GM21825 (cell line): Measurements from ENCODE around the gene ZCCHC7.
A peak's percentile ranks its signal among the peaks of the same experiment; 100 is the strongest.

Experiments
- ATAC-seq: cut with Tn5 transposase; IDR thresholded peaks from one replicate; pipeline ENCODE4 v1.9.1; 2021; ENCODE audit warnings: mild to moderate bottlenecking, moderate library complexity; ENCODE audit not compliant: unreplicated experiment

Gene ZCCHC7

DNA sequence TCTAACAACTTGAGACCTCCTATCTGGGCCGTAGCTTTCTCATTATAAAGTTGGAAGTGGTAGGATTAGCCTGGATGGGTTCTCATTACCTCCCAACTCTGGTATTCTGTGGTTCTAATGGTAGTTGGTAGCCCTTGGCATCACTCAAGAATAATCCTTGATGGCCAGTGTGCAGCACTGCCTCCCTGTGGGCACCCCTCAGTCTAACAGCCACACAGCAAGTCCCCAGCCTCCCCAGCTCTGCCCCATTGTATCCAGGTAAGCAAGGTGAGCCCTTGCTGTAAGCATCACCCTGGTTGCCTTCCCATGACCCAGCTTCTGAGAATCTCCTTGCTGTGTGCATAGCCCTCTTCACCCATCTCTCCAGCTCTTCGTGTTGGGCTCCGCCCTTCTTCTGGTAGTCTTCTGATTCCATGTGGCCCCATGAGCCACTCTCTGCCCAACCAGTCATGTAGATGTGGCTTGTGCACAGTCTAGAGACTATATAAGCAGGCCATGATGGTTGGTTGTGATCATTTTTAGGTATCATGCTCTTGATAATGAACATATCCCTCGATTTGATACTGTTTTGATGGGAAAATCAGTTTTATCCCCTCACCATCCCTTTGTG is 244.5 kb downstream of the ZCCHC7 start:
- no peak for ATAC-seq

- peak; percentile 35 for ATAC-seq
Observed at GRCh38 chr9:37369671-37370070, 249.3 kb downstream of the ZCCHC7 start.

- ATAC-seq = no peak
Observed at GRCh38 chr9:37370282-37370681, 249.9 kb downstream of the ZCCHC7 start.

DNA sequence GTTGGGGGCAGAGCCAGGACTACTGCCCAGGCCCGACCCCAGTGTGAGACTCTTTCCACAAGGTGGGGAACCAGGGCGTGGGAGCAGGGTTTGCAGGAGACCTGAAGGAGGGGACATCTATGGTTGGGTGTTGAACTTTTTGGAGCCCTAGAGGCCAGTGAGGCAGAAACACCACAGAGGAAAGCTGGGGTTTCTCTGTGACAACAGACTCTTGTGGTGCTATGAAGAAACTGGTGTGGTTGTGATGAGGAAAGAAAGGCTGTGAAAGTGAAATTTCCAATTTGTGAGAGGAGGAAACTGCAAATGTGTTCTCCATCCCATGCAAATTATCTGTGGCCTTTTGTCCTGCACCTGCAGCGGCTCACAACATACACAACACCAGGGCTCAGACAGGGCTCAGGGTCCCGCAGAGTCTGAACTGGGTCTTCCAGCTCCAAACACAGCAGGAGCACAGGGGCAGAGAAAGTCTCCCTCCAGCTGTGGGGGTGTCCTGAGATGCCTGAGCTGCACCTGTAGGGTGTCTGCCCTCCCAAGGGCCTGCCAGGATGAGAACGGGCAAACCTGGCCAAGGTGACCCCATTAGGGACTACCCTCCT is 250.7 kb downstream of the ZCCHC7 start:
- ATAC-seq = peak; percentile 50

GRCh38 chr9:37371565-37372464 is 251.4 kb downstream of the ZCCHC7 start:
- peak; percentile 22 for ATAC-seq

DNA sequence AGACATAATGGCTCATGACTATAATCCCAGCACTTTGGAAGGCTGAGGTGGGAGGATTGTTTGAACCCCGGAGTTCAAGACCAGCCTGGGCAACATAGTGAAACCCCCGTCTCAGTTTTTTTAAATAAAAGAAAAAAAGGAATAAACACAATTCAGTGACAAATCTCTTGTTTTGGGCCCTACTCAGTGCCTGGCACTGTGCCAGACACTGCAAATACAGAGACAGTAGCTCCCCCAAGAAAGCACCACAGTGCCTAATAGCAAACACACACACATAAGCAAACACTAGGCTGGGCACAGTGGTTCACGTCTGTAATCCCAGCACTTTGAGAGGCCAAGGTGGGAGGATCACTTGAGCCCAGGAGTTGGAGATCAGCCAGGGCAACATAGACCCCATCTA is 252.5 kb downstream of the ZCCHC7 start:
- ATAC-seq = no peak

DNA sequence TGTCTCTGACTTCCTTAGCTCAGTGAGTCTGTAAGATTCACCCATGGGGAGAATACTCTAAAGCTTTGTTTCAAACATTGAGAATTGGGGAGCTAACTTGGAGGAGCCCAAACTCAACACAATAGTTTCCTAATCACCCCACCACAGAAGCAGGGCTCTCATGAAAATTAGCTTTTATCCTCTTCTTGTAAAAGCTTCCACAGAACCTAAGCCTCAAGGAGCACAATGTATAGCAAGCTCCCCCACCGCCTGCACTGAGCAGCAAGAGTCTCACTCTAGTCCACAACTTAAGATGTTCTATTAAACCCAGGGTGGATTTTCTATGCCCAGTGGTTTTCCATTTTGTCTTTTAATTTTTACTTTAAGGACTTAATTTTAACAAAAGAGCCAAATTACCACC is 253.2 kb downstream of the ZCCHC7 start:
- ATAC-seq = no peak

DNA sequence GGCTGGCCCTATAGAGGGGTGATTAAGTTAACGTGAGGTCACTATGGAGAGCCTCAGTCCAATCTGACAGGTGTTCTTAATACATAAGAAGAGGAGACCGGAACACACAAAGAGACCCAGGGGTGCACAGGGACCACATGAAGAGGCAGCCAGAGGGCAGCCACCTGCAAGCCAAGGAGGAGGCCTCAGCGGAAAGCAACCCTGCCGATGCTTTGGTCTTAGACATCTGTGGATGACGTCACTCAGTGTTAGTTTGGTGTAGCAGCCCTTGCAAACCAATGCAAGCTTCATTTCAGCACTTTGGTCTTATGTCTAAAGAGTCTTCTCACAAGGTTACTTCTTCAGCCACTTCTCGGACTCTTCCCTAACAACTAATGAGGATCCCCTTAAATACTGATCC is 254.5 kb downstream of the ZCCHC7 start:
- peak; percentile 37 for ATAC-seq

GRCh38 chr9:37377688-37378612 is 257.6 kb downstream of the ZCCHC7 start:
- no peak for ATAC-seq

- no peak for ATAC-seq
Observed at GRCh38 chr9:37378613-37379004, 258.2 kb downstream of the ZCCHC7 start.

DNA sequence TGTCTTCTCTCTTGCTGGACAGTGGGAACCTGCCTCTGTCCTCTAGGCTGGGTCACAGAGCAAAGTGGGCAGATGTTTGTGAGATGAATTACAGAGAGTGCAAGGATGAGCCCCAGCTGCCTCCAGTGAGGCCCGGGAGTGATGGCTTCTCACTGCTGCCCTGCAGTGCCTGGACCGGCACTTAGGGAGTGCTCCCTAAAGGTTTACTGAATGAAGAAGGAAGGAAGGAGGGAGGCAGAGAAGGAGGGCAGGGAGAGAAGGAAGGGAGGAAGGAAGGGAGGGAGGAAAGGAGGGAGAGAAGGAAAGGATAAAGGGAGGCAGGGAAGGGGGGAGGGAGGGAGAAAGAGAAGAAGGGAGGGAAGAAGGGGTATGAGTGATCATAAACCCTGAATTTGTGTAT is 259.5 kb downstream of the ZCCHC7 start:
- ATAC-seq = no peak

GRCh38 chr9:37380570-37380969 is 260.2 kb downstream of the ZCCHC7 start:
- no peak for ATAC-seq

DNA sequence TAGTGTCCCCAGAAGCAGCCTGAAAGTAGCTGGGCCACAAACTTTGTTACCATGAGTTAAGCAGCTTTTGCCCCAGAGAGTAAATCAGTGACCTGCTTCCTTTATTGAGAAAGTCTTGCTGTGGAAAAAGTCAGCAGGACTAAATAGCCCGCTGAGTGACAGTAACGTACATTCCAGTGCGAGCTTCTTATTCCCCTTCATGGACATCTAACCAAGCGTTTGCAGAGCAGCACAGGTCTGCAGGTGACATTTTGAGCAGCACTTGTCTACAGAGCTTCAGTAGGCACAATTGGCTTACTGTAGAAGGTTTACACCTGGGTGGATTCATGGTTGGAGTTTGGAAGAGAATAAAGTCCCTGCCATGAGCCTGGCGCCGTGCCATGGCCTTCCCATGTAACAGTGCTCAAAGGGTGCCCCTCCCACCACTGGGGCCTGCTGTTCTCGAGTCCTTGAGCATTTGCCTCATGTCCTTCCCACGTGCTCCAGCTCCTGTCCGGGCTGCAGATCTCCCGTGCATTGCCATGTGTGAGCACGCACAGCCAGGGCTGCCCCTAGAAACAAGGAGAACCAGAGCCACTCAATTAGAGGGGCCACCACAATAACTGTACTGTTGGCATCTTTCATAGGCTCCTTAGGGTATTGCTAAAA is 260.8 kb downstream of the ZCCHC7 start:
- ATAC-seq = no peak

DNA sequence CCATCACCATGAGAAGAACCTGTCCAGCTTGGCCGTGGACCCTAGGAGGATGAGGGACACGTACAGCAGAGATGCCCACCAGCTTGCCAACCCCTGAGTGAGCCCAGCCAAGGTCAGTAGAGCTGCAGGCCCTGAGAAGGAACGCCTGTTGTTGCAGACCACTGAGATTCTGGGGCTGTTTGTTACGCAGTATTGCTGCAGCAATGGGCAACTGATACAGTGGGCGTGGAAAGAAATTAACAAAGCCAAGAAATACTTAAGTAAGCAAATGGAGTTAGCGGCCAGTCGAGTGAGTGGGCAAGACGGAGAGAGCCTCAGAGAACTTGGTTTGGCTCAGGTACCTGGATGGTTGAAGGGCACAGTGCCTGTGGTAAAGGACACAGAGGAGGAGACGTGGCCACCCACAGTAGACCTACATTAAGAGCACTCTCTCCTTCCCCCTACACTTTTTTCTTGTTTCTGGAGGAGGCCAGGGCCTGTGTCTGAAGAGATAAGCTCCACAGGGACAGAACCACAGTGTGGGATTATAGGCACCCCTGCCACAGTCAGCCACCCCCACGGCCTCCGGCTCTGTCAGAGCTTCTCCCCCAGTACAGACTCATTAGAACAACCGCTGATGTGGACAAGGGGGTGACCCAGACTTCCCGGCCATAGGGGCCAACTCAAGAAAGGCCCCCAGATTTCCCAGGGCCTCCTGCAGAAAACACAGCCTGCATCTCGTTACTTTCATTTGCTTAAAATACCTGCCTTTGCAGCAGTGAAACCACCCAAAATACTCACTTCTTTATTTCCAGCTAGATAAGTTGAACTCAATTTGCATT is 262.0 kb downstream of the ZCCHC7 start:
- no peak for ATAC-seq

- ATAC-seq = no peak
Observed at GRCh38 chr9:37382982-37383357, 262.6 kb downstream of the ZCCHC7 start.

DNA sequence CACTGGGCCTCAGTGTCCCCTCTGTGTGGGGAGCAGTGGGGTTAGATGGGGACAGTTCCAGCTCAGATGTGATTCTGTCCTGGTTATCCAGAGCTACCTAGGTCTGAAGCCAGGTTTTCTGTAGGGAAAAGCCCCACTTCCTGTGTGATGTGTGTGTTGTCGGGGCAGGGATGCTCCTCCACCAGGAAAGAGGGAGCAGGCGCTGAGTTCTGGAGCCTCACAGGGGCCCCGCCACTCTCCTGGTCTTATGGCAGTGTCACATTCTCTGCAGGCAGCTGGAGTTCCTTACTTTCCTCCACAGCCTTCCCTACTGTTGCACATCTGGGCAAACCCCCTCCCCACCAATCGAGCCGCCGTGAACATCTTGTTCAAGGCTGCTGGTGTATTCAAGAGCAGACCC is 263.0 kb downstream of the ZCCHC7 start:
- ATAC-seq = no peak

GRCh38 chr9:37383876-37384746 is 263.7 kb downstream of the ZCCHC7 start:
- no peak for ATAC-seq

- ATAC-seq = no peak
Observed at GRCh38 chr9:37385286-37385685, 264.9 kb downstream of the ZCCHC7 start.

DNA sequence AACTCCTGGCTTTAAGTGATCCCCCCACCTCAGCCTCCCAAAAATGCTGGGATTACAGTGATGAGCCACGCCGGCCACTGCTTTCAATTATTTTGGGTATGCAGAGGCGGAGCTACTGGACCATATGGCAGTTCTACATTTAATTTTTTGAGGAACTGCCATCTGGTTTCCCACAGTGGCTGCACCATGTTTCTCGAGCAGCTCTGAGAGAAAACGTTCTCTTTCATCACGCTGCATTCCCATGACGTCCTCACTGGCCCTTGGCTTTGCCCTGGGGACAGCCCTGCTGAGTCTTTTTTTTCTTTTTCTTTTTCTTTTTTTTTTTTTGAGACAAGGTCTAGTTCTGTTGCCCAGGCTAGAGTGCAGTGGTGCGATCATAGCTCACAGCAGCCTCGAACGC is 266.6 kb downstream of the ZCCHC7 start:
- no peak for ATAC-seq
